HepG2 (cell line): ENCODE results near the gene TEF. TPM values are rescaled to one million over a fixed set of nuclear protein-coding genes. Genes with fewer than 3 reads are reported as not detected.

Experiments used
- ATAC-seq: fragments of 200-7000 bp; cut with Tn5 transposase; 3 replicates; pipeline ENCODE4 v1.9.1; 2020; ENCODE audit warnings: mild to moderate bottlenecking, moderate library complexity
- BruUV-seq: library from RNA; stranded (reverse); fragments of 400-500 nt; replicated peaks from 2 replicates; lab custom pipeline; 2021; lab: Mats Ljungman, UMichigan
- CTCF ChIA-PET: fragments of 300-600 bp; formaldehyde crosslinking; extraction: SDS; loops from one replicate; lab custom pipeline; 2021; ENCODE audit warnings: low total read pairs, inconsistent platforms, low intra/inter-chr PET ratio; lab: Yijun Ruan, JAX
- POLR2A ChIA-PET: fragments of 350-600 bp; sonication (Branson Sonifier 250); formaldehyde crosslinking; loops from one replicate; lab custom pipeline; 2020; ENCODE audit warnings: antibody characterized with exemption, inconsistent platforms; lab: Yijun Ruan, JAX
- DNase-seq: peaks from one replicate; pipeline ENCODE4 v3.0.0-alpha.2; 2015; ENCODE audit warnings: low spot score
- FAIRE-seq: peaks from 3 replicates; lab custom pipeline; 2011; peaks lifted over from hg19 to GRCh38; lab: Jason Lieb, UNC
- H2AFZ ChIP-seq: one replicate; pipeline ENCODE4 v1.6.1; 2011; ENCODE audit warnings: low read length, inconsistent platforms
- H3K27ac ChIP-seq: fragments of 300-600 bp; 3 replicates; pipeline ENCODE4 v1.8.0; 2011; ENCODE audit warnings: mixed run types, mild to moderate bottlenecking, mixed read lengths, low read length, inconsistent platforms; ENCODE audit not compliant: insufficient read depth; ENCODE audit errors: extremely low read length
- H3K27me3 ChIP-seq, 2 experiments: fragments of 200-600 bp in 1 of 2; 2 replicates in 1 of 2; 3 replicates in 1 of 2; pipeline versions ENCODE4 v1.6.0 to v1.8.0; 2011; ENCODE audit warnings: low read length in 2 of 2, mild to moderate bottlenecking in 2 of 2, moderate library complexity in 2 of 2, inconsistent platforms in 1 of 2; ENCODE audit not compliant: insufficient read depth in 2 of 2, control insufficient read depth in 1 of 2
- H3K36me3 ChIP-seq, 2 experiments: fragments of 200-600 bp in 1 of 2; replicated peaks in 1 of 2; 2 replicates in 1 of 2; 3 replicates in 1 of 2; pipeline versions ENCODE4 v1.5.1 to v1.8.0; 2011; ENCODE audit warnings: low read length in 2 of 2, inconsistent platforms in 1 of 2; ENCODE audit not compliant: insufficient read depth in 2 of 2, control insufficient read depth in 1 of 2
- H3K4me1 ChIP-seq: 2 replicates; pipeline ENCODE4 v1.5.1; 2012; ENCODE audit warnings: low read length, inconsistent platforms; ENCODE audit not compliant: insufficient read depth
- H3K4me2 ChIP-seq: 2 replicates; pipeline ENCODE4 v1.6.0; 2011; ENCODE audit warnings: low read depth, low read length, inconsistent platforms
- H3K4me3 ChIP-seq, 3 experiments: fragments of 200-600 bp in 1 of 3; sonication (generic), shearing (Covaris generic) in 1 of 3; replicated peaks in 1 of 3; 2 replicates each; pipeline ENCODE4 v1.5.1; 2011 to 2016; ENCODE audit warnings: low read length in 3 of 3, inconsistent platforms in 2 of 3, low read depth in 2 of 3, mild to moderate bottlenecking in 2 of 3, control low read depth in 1 of 3, mixed read lengths in 1 of 3; ENCODE audit not compliant: insufficient read depth in 1 of 3
- H3K79me2 ChIP-seq: one replicate; pipeline ENCODE4 v1.6.1; 2011; ENCODE audit warnings: low read length, inconsistent platforms; ENCODE audit not compliant: insufficient read depth
- H3K9ac ChIP-seq: 2 replicates; pipeline ENCODE4 v1.6.0; 2011; ENCODE audit warnings: mild to moderate bottlenecking, low read depth, low read length, inconsistent platforms; ENCODE audit not compliant: insufficient read depth
- H3K9me3 ChIP-seq: 2 replicates; pipeline ENCODE4 v1.5.1; 2012; ENCODE audit warnings: mild to moderate bottlenecking, low read length
- H4K20me1 ChIP-seq: 2 replicates; pipeline ENCODE4 v1.6.0; 2011; ENCODE audit warnings: inconsistent platforms, mild to moderate bottlenecking, low read length, moderate library complexity; ENCODE audit not compliant: insufficient read depth
- ARNT2 ChIP-seq: sonication (generic); formaldehyde crosslinking; IDR thresholded peaks from 2 replicates; pipeline ENCODE4 v1.8.0; 2022; ENCODE audit warnings: mild to moderate bottlenecking, low read depth, missing genetic modification reagents, moderate library complexity
- ASH2L ChIP-seq: fragments of 300-600, 200-600 bp; sonication (generic); IDR thresholded peaks from 2 replicates; pipeline ENCODE4 v1.7.0; 2017; ENCODE audit warnings: low read depth, mild to moderate bottlenecking, moderate library complexity, mixed read lengths, low read length; ENCODE audit not compliant: insufficient read length
- ATF7-NPFF ChIP-seq: sonication (generic); formaldehyde crosslinking; IDR thresholded peaks from 2 replicates; pipeline ENCODE4 v1.8.1; 2023; ENCODE audit warnings: mild to moderate bottlenecking, low read depth, missing genetic modification reagents, moderate library complexity
- FOXM1 ChIP-seq: sonication (generic); formaldehyde crosslinking; IDR thresholded peaks from 2 replicates; pipeline ENCODE4 v1.5.0; 2020; ENCODE audit warnings: missing genetic modification reagents
- HDAC1 ChIP-seq: sonication (generic); formaldehyde crosslinking; IDR thresholded peaks from 2 replicates; pipeline ENCODE4 v1.5.1; 2020; ENCODE audit warnings: mild to moderate bottlenecking, missing genetic modification reagents
- JARID2 ChIP-seq: sonication (generic); formaldehyde crosslinking; IDR thresholded peaks from 2 replicates; pipeline ENCODE4 v1.8.1; 2023; ENCODE audit warnings: missing genetic modification reagents, inconsistent platforms; ENCODE audit not compliant: insufficient replicate concordance
- KDM5A ChIP-seq: fragments of 200-600 bp; sonication (generic); IDR thresholded peaks from 2 replicates; pipeline ENCODE4 v1.7.0; 2018; ENCODE audit warnings: antibody characterized with exemption, mild to moderate bottlenecking, low read length, borderline replicate concordance
- MYPOP ChIP-seq: sonication (generic); formaldehyde crosslinking; IDR thresholded peaks from 2 replicates; pipeline ENCODE4 v1.8.1; 2023; ENCODE audit warnings: mild to moderate bottlenecking, moderate library complexity, missing genetic modification reagents
- NR2F6 ChIP-seq, 2 experiments: IDR thresholded peaks; 2 replicates each; pipeline ENCODE4 v1.6.1; 2016; ENCODE audit warnings: antibody characterized with exemption in 1 of 2, mild to moderate bottlenecking in 1 of 2
- PATZ1 ChIP-seq: sonication (generic); formaldehyde crosslinking; IDR thresholded peaks from 2 replicates; pipeline ENCODE4 v1.4.0; 2020; ENCODE audit warnings: missing genetic modification reagents
- SAP130 ChIP-seq: IDR thresholded peaks from 2 replicates; pipeline ENCODE4 v1.6.1; 2016; ENCODE audit warnings: low read depth
- TP53 ChIP-seq: sonication (generic); formaldehyde crosslinking; conservative IDR thresholded peaks from 2 replicates; pipeline ENCODE4 v1.4.0; 2020; ENCODE audit warnings: missing genetic modification reagents
- ZMYM2 ChIP-seq: sonication (generic); formaldehyde crosslinking; IDR thresholded peaks from 2 replicates; pipeline ENCODE4 v1.8.0; 2022; ENCODE audit warnings: mild to moderate bottlenecking, missing genetic modification reagents
- ZNF121 ChIP-seq: sonication (generic); formaldehyde crosslinking; IDR thresholded peaks from 2 replicates; pipeline ENCODE4 v1.5.0; 2020; ENCODE audit warnings: mild to moderate bottlenecking, missing genetic modification reagents
- ZNF234 ChIP-seq: sonication (generic); formaldehyde crosslinking; conservative IDR thresholded peaks from 2 replicates; pipeline ENCODE4 v1.5.1; 2020; ENCODE audit warnings: mild to moderate bottlenecking, missing genetic modification reagents
- ZNF496 ChIP-seq: sonication (generic); formaldehyde crosslinking; IDR thresholded peaks from 2 replicates; pipeline ENCODE4 v1.8.1; 2023; ENCODE audit warnings: mild to moderate bottlenecking, moderate library complexity, missing genetic modification reagents; ENCODE audit not compliant: insufficient replicate concordance
- ZNF879 ChIP-seq: sonication (generic); formaldehyde crosslinking; IDR thresholded peaks from 2 replicates; pipeline ENCODE4 v1.8.1; 2023; ENCODE audit warnings: missing genetic modification reagents
- ZZZ3 ChIP-seq: sonication (generic); formaldehyde crosslinking; IDR thresholded peaks from 2 replicates; pipeline ENCODE4 v1.4.0; 2020; ENCODE audit warnings: missing genetic modification reagents, mild to moderate bottlenecking, borderline replicate concordance
- WGBS: methylation state at CpG from one replicate; pipeline ENCODE4 v1.1.6; 2017; ENCODE audit warnings: low lambda C conversion rate; 5-methylcytosine and 5-hydroxymethylcytosine counted together
- in situ Hi-C: cut with HindIII; loops from 2 replicates; pipeline ENCODE4 v1.10.0; 2017; ENCODE audit warnings: low pct_unique_long_range_greater_than_20kb; ENCODE audit not compliant: extremely low pct_ligation_motif_present
- intact Hi-C: fragments of 100-400 bp; cut with micrococcal nuclease; formaldehyde crosslinking; loops from one replicate; pipeline ENCODE4 v1.10.0; 2022; ENCODE audit not compliant: unreplicated experiment
- polyA plus RNA-seq, 8 experiments: library from polyadenylated mRNA; depleted of rRNA in 3 of 8; stranded (reverse) in 7 of 8; unstranded in 1 of 8; fragments of >200 nt; fragmentation: Illumina TruSeq in 4 of 8; extraction: Trizol in 4 of 8; gene quantifications; 2 replicates each; pipeline versions ENCODE4 v1.2.1 to v1.2.3, GENCODE V29; 2011 to 2016; ENCODE audit warnings: low read depth in 4 of 8, missing spikeins in 1 of 8, mixed read lengths in 1 of 8; ENCODE audit not compliant: insufficient read depth in 1 of 8
- total RNA-seq, 5 experiments: library from RNA; depleted of rRNA; stranded (reverse); fragments of >200 nt; fragmentation: Illumina TruSeq; extraction: Trizol; gene quantifications; 2 replicates each; pipeline ENCODE4 v1.2.3, GENCODE V29; 2016; ENCODE audit warnings: low read depth in 1 of 5

TEF gene
- total and polyA plus RNA-seq, 2 of the 13 experiments (the other 11 are each of a cell fraction or from before 2014, with no cell fraction given) = 7.6 to 11.2 TPM

- Histone ChIP-seq H3K27ac (peak overlapping the region; percentile 100), H3K9me3 (no peaks in the 10 kb centered on the region), H3K27me3 (no peaks in the 10 kb centered on the region; a peak in 1 of 5 replicates), H3K4me3 (peak overlapping the region; percentile 89 to 97 (median 90)), H3K4me1 (peaks cover 27% of the 10 kb centered on the region), H3K79me2 (peaks cover 60% of the 10 kb centered on the region), H2AFZ (no peak overlapping the region), H4K20me1 (peaks cover 9% of the 10 kb centered on the region), H3K9ac (peak overlapping the region; percentile 99), H3K4me2 (peak overlapping the region; percentile 93), H3K36me3 (peaks cover 4 to 9% of the 10 kb centered on the region in 2 experiments; a peak in 3 of 5 replicates)
- ChIA-PET CTCF (no interaction called here), POLR2A (interaction anchor here (0.8 to 5.2 kb wide), 18 partner anchors 8 to 176 kb away, joined by 3 to 122 read pairs (median 6); partner anchors contain the start of genes ACO2, DESI1, PHF5A and PMM1)
- intact Hi-C loops = loop anchor here (10.0 kb wide), 1 partner anchor 161 kb away; the partner anchor contains the start of gene RANGAP1
- TSS peak; percentile 48 for BruUV-seq
- DNase-seq = no peak
- in situ Hi-C loops = no loop called here
- WGBS = under 1% methylated on average over 22 of the region's 22 CpGs
- ATAC-seq = no peak
- no peak for FAIRE-seq
- peak; percentile 11 for TF ChIP-seq ASH2L
- TF ChIP-seq SAP130 (CRISPR knock-in tag) = peak; percentile 19; the same call in 1 of the 2 replicates
- 0 out of 2 replicates have a peak, but pooled peaks have one; percentile 22 for TF ChIP-seq ZNF879
- TF ChIP-seq MYPOP (CRISPR knock-in tag) = no peak
- no peak for TF ChIP-seq ZNF496 (CRISPR knock-in tag)
- no peak for TF ChIP-seq FOXM1 (CRISPR knock-in tag)
- TF ChIP-seq ARNT2 = 0 out of 2 replicates have a peak, but pooled peaks have one; percentile 13
- no peak for TF ChIP-seq ZNF234 (CRISPR knock-in tag)
- 0 out of 2 replicates have a peak, but pooled peaks have one; percentile 14 for TF ChIP-seq NR2F6 (IDR thresholded peaks at IDR 0.05)
- TF ChIP-seq NR2F6 (CRISPR knock-in tag; IDR thresholded peaks at IDR 0.05) = no peak
- TF ChIP-seq ZMYM2 = no peak
- no peak for TF ChIP-seq TP53 (CRISPR knock-in tag)
- no peak for TF ChIP-seq ZZZ3 (CRISPR knock-in tag)
- TF ChIP-seq HDAC1 (CRISPR knock-in tag) = 0 out of 2 replicates have a peak, but pooled peaks have one; percentile 2
- peak; percentile 61; the same call in 1 of the 2 replicates for TF ChIP-seq ZNF121 (CRISPR knock-in tag)
- TF ChIP-seq KDM5A = peak; percentile 40; the same call in 1 of the 2 replicates
- no peak for TF ChIP-seq JARID2 (CRISPR knock-in tag)
- TF ChIP-seq PATZ1 (CRISPR knock-in tag) = peak; percentile 31; the same call in 1 of the 2 replicates
- TF ChIP-seq ATF7-NPFF (CRISPR knock-in tag) = 0 out of 2 replicates have a peak, but pooled peaks have one; percentile 31
These were observed 63.7 kb downstream of the TEF start for GRCh38 chr22:41445129-41446056.
